Mucosa of rectum (tissue), 2 donors: ENCODE results near the gene ZNF530.

Experiments used
- H3K27ac ChIP-seq, 2 donors: one replicate each; pipeline ENCODE4 v1.7.0; 2013; ENCODE audit warnings: inconsistent platforms in 2 of 2, low read depth in 2 of 2, low read length in 2 of 2
- H3K27me3 ChIP-seq, 2 donors: one replicate each; pipeline ENCODE4 v1.7.0; 2013; ENCODE audit warnings: low read length in 2 of 2; ENCODE audit not compliant: control insufficient read depth in 2 of 2, insufficient read depth in 2 of 2
- H3K36me3 ChIP-seq, 2 donors: one replicate each; pipeline ENCODE4 v1.7.0; 2013; ENCODE audit warnings: low read length in 2 of 2; ENCODE audit not compliant: control insufficient read depth in 2 of 2, insufficient read depth in 2 of 2
- H3K4me1 ChIP-seq, 2 donors: one replicate each; pipeline ENCODE4 v1.7.0; 2013; ENCODE audit warnings: low read length in 2 of 2, mild to moderate bottlenecking in 1 of 2; ENCODE audit not compliant: control insufficient read depth in 2 of 2, insufficient read depth in 2 of 2
- H3K4me3 ChIP-seq, 2 donors: one replicate each; pipeline ENCODE4 v1.7.0; 2013; ENCODE audit warnings: low read length in 2 of 2
- H3K9ac ChIP-seq, 2 donors: one replicate each; pipeline ENCODE4 v1.7.0; 2013; ENCODE audit warnings: low read length in 2 of 2, low read depth in 1 of 2, mild to moderate bottlenecking in 1 of 2
- H3K9me3 ChIP-seq, 2 donors: one replicate each; pipeline ENCODE4 v1.7.0; 2013; ENCODE audit warnings: low read length in 2 of 2; ENCODE audit not compliant: control insufficient read depth in 2 of 2
- donor health status: healthy.
- donor health status: Normal muscosa, but diverticular disease.

The ZNF530 gene

GRCh38 chr19:57570707-57571106, 29.0 kb upstream of the ZNF530 start:
- Histone ChIP-seq H3K4me3 (no peak overlapping the region), H3K27ac (no peak overlapping the region), H3K36me3 (peaks cover 29 to 40% of the 10 kb centered on the region in 2 donors), H3K9ac (no peak overlapping the region), H3K27me3 (no peaks in the 10 kb centered on the region), H3K9me3 (peaks cover 69 to 83% of the 10 kb centered on the region in 2 donors), H3K4me1 (no peaks in the 10 kb centered on the region)

- no peaks in the 10 kb centered on the region for H3K27me3 ChIP-seq
- H3K9me3 ChIP-seq = peaks cover 68 to 78% of the 10 kb centered on the region in 2 donors
- no peak overlapping the region for H3K27ac ChIP-seq
- H3K9ac ChIP-seq = no peak overlapping the region
- peak overlapping the region; percentile 14 to 20 for H3K4me3 ChIP-seq
- H3K4me1 ChIP-seq = no peaks in the 10 kb centered on the region
- H3K36me3 ChIP-seq = peaks cover 37 to 56% of the 10 kb centered on the region in 2 donors
These were observed 27.2 kb upstream of the ZNF530 start for GRCh38 chr19:57572415-57572947.

- Histone ChIP-seq H3K36me3 (peaks cover 37 to 56% of the 10 kb centered on the region in 2 donors), H3K27me3 (no peaks in the 10 kb centered on the region), H3K4me1 (peaks cover 6 to 7% of the 10 kb centered on the region in 2 donors), H3K9ac (no peak overlapping the region), H3K27ac (no peak overlapping the region), H3K4me3 (peak overlapping the region in 1 of 2 donors; percentile 20), H3K9me3 (peaks cover 45 to 49% of the 10 kb centered on the region in 2 donors)
These were observed 23.0 kb upstream of the ZNF530 start for GRCh38 chr19:57576661-57577060.

- H3K4me3 ChIP-seq = peak within 1 kb of the TSS; percentile 79 to 92
- H3K9ac ChIP-seq = peak within 1 kb of the TSS; percentile 70 to 78
- H3K27ac ChIP-seq = peak within 1 kb of the TSS; percentile 27 to 70
- H3K36me3 ChIP-seq = peaks cover 23 to 36% of the 10 kb centered on the region in 2 donors
- peaks cover 26 to 32% of the 10 kb centered on the region in 2 donors for H3K9me3 ChIP-seq
- no peaks in the 10 kb centered on the region for H3K27me3 ChIP-seq
- H3K4me1 ChIP-seq = peaks cover 7 to 8% of the 10 kb centered on the region in 2 donors
These were observed 21.0 kb upstream of the ZNF530 start, which contains the start of gene ZNF416 for GRCh38 chr19:57578487-57579205. ZNF416 (minus strand) TSS chr19:57578911; CDS start chr19:57578704, 207 bp downstream.

GRCh38 chr19:57583104-57583520, 16.6 kb upstream of the ZNF530 start:
- Histone ChIP-seq H3K4me1 (peaks cover 2 to 4% of the 10 kb centered on the region in 2 donors), H3K9ac (no peak overlapping the region), H3K27ac (no peak overlapping the region), H3K36me3 (peaks cover 0 to 2% of the 10 kb centered on the region in 2 donors), H3K4me3 (peak overlapping the region; percentile 52 to 76), H3K9me3 (peaks cover 3 to 10% of the 10 kb centered on the region in 2 donors), H3K27me3 (no peaks in the 10 kb centered on the region)

GRCh38 chr19:57583521-57584416, 15.9 kb upstream of the ZNF530 start, which contains the start of gene ZIK1:
ZIK1 (plus strand) TSS chr19:57584145; CDS start chr19:57584357, 212 bp downstream.
- peak within 1 kb of the TSS in 1 of 2 donors; percentile 20 for H3K9ac ChIP-seq

GRCh38 chr19:57587529-57587928, 12.2 kb upstream of the ZNF530 start:
- Histone ChIP-seq H3K27me3 (no peaks in the 10 kb centered on the region), H3K27ac (no peak overlapping the region), H3K9ac (no peak overlapping the region), H3K9me3 (peaks cover 26 to 29% of the 10 kb centered on the region in 2 donors), H3K4me1 (peaks cover 0 to 2% of the 10 kb centered on the region in 2 donors), H3K36me3 (peaks cover 8 to 26% of the 10 kb centered on the region in 2 donors), H3K4me3 (no peak overlapping the region)

More at GRCh38 chr19:57583521-57584416, 15.9 kb upstream of the ZNF530 start, which contains the start of gene ZIK1:
- Histone ChIP-seq H3K36me3 (peaks cover 0 to 7% of the 10 kb centered on the region in 2 donors), H3K4me1 (peaks cover 0 to 2% of the 10 kb centered on the region in 2 donors), H3K27ac (no peak within 1 kb of the TSS), H3K27me3 (no peaks in the 10 kb centered on the region), H3K4me3 (peak within 1 kb of the TSS; percentile 52 to 76), H3K9me3 (peaks cover 6 to 12% of the 10 kb centered on the region in 2 donors)

GRCh38 chr19:57599377-57599760, 316 bp upstream of the ZNF530 start:
- H3K27me3 ChIP-seq = no peaks in the 10 kb centered on the region
- H3K4me1 ChIP-seq = peaks cover 6 to 7% of the 10 kb centered on the region in 2 donors
- H3K27ac ChIP-seq = no peak overlapping the region
- peak overlapping the region in 1 of 2 donors; percentile 68 for H3K9ac ChIP-seq
- H3K4me3 ChIP-seq = peak overlapping the region; percentile 82
- peaks cover 5% of the 10 kb centered on the region in 2 donors for H3K36me3 ChIP-seq
- peaks cover 10 to 13% of the 10 kb centered on the region in 2 donors for H3K9me3 ChIP-seq

GRCh38 chr19:57606931-57607330, 7.2 kb downstream of the ZNF530 start:
- H3K4me3 ChIP-seq = no peak overlapping the region
- no peaks in the 10 kb centered on the region for H3K4me1 ChIP-seq
- no peak overlapping the region for H3K27ac ChIP-seq
- peaks cover 33 to 40% of the 10 kb centered on the region in 2 donors for H3K9me3 ChIP-seq
- peaks cover 29 to 37% of the 10 kb centered on the region in 2 donors for H3K36me3 ChIP-seq
- H3K9ac ChIP-seq = no peak overlapping the region
- H3K27me3 ChIP-seq = no peaks in the 10 kb centered on the region
